ENCODE measurements around the gene CDH24. TPM values are rescaled to one million over a fixed set of nuclear protein-coding genes. Genes with fewer than 3 reads are reported as not detected.

Gene CDH24
- total RNA-seq, 1 experiment from 2014 or later = 9.0 TPM

DNA sequence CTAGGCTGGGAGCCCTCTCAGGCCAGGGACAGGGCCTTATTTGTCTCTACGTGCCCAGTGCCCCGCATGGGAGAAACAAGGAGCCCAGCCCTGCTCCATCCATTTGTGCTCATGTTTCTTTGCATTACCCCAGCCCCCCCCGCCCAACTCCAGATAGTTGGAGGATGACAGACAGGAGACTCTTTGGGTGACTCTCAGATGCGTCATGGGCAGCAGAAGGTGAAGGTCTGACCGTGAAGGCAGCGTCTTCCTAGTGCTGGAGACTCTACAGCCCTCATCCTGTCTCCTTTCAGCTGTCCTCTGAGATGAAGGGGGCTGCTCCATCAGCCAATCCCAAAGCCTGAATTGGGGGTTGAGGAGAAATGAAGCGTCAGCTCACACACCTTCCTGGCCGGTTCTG lies 15.6 kb downstream of the CDH24 start:
- TF ChIP-seq, protein P1, sequence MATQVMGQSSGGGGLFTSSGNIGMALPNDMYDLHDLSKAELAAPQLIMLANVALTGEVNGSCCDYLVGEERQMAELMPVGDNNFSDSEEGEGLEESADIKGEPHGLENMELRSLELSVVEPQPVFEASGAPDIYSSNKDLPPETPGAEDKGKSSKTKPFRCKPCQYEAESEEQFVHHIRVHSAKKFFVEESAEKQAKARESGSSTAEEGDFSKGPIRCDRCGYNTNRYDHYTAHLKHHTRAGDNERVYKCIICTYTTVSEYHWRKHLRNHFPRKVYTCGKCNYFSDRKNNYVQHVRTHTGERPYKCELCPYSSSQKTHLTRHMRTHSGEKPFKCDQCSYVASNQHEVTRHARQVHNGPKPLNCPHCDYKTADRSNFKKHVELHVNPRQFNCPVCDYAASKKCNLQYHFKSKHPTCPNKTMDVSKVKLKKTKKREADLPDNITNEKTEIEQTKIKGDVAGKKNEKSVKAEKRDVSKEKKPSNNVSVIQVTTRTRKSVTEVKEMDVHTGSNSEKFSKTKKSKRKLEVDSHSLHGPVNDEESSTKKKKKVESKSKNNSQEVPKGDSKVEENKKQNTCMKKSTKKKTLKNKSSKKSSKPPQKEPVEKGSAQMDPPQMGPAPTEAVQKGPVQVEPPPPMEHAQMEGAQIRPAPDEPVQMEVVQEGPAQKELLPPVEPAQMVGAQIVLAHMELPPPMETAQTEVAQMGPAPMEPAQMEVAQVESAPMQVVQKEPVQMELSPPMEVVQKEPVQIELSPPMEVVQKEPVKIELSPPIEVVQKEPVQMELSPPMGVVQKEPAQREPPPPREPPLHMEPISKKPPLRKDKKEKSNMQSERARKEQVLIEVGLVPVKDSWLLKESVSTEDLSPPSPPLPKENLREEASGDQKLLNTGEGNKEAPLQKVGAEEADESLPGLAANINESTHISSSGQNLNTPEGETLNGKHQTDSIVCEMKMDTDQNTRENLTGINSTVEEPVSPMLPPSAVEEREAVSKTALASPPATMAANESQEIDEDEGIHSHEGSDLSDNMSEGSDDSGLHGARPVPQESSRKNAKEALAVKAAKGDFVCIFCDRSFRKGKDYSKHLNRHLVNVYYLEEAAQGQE (IDR thresholded peaks at IDR 0.05; ENCODE audit: insufficient read depth in 1 of 2, low read depth in 2 of 2, low read length in 1 of 2) = no peak
- TF ChIP-seq, protein P2, sequence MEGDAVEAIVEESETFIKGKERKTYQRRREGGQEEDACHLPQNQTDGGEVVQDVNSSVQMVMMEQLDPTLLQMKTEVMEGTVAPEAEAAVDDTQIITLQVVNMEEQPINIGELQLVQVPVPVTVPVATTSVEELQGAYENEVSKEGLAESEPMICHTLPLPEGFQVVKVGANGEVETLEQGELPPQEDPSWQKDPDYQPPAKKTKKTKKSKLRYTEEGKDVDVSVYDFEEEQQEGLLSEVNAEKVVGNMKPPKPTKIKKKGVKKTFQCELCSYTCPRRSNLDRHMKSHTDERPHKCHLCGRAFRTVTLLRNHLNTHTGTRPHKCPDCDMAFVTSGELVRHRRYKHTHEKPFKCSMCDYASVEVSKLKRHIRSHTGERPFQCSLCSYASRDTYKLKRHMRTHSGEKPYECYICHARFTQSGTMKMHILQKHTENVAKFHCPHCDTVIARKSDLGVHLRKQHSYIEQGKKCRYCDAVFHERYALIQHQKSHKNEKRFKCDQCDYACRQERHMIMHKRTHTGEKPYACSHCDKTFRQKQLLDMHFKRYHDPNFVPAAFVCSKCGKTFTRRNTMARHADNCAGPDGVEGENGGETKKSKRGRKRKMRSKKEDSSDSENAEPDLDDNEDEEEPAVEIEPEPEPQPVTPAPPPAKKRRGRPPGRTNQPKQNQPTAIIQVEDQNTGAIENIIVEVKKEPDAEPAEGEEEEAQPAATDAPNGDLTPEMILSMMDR (IDR thresholded peaks at IDR 0.05) = no peak
- TF ChIP-seq SIN3A (IDR thresholded peaks at IDR 0.05; ENCODE audit: borderline replicate concordance, insufficient read depth, low read depth, low read length) (no peak), TCF7L2 (IDR thresholded peaks at IDR 0.05; ENCODE audit: low read depth, low read length) (no peak), POLR2AphosphoS5 (IDR thresholded peaks at IDR 0.05; ENCODE audit: low read depth, low read length) (no peak)
- ATAC-seq (no peak), DNase-seq (ENCODE audit: low read depth, low spot score) (no peak)
- no peaks in the 10 kb centered on the region for H3K27me3 ChIP-seq (ENCODE audit: control insufficient read depth, insufficient read depth, low read length)
- no peak overlapping the region for H3K27ac ChIP-seq (ENCODE audit: low read length)
- in situ Hi-C loops (cut with HindIII; ENCODE audit: low pct_unique_long_range_greater_than_20kb, low sequenced_read_pairs) = no loop called here
- H3K4me3 ChIP-seq (ENCODE audit: low read depth in 2 of 2, low read length in 2 of 2) = no peak overlapping the region
- CTCF ChIA-PET = interaction anchor here (1.0 kb wide), 1 partner anchor 11 kb away, joined by 3 read pairs; no protein-coding TSS in a partner anchor
- POLR2A ChIA-PET = interaction anchor here (0.5 to 0.6 kb wide), 2 partner anchors 37 to 54 kb away, joined by 7 read pairs; no protein-coding TSS in a partner anchor
- BruUV-seq (replicated peaks) = no TSS peak
- no peaks in the 10 kb centered on the region for H3K9me3 ChIP-seq (ENCODE audit: control insufficient read depth, insufficient read depth, low read depth, low read length)
- no peaks in the 10 kb centered on the region for H3K4me1 ChIP-seq (ENCODE audit: control insufficient read depth, insufficient read depth, low read length)
- intact Hi-C loops (cut with micrococcal nuclease; ENCODE audit: unreplicated experiment) = no loop called here
- H3K36me3 ChIP-seq (ENCODE audit: control insufficient read depth, insufficient read depth, low read length) = no peaks in the 10 kb centered on the region

DNA sequence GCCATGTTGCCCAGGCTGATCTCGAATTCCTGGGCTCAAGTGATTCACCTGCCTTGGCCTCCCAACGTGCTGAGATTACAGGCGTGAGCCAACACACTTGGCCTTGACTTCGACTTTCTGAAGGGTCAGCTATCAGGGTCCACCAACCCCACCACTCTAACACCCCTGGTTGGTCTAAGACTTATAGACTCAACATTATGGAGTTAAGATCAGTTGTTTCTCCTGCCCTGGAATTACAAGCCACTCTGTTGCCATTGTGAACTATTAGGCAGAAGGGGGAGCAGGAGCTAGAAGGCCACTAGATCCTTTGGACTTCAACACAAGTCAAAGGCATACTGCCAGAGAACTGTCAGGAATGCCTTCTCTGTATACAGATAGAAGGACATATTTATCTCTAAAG lies 17.2 kb downstream of the CDH24 start:
- ChIA-PET CTCF (interaction anchor here (0.7 kb wide), 1 partner anchor 476 kb away, joined by 6 read pairs; no protein-coding TSS in a partner anchor), POLR2A (no interaction called here)
- no peaks in the 10 kb centered on the region for H3K36me3 ChIP-seq (ENCODE audit: control insufficient read depth, insufficient read depth, low read length)
- BruUV-seq (replicated peaks) = no TSS peak
- intact Hi-C loops (cut with micrococcal nuclease; ENCODE audit: unreplicated experiment) (no loop called here), in situ Hi-C loops (cut with HindIII; ENCODE audit: low pct_unique_long_range_greater_than_20kb, low sequenced_read_pairs) (no loop called here)
- TF ChIP-seq TCF7L2 (IDR thresholded peaks at IDR 0.05; ENCODE audit: low read depth, low read length) (no peak), SIN3A (IDR thresholded peaks at IDR 0.05; ENCODE audit: borderline replicate concordance, insufficient read depth, low read depth, low read length) (no peak), POLR2AphosphoS5 (IDR thresholded peaks at IDR 0.05; ENCODE audit: low read depth, low read length) (no peak)
- TF ChIP-seq, protein P2 (IDR thresholded peaks at IDR 0.05) = no peak
- TF ChIP-seq, protein P1 (IDR thresholded peaks at IDR 0.05; ENCODE audit: insufficient read depth in 1 of 2, low read depth in 2 of 2, low read length in 1 of 2) = no peak
- H3K27me3 ChIP-seq (ENCODE audit: control insufficient read depth, insufficient read depth, low read length) = no peaks in the 10 kb centered on the region
- no peaks in the 10 kb centered on the region for H3K9me3 ChIP-seq (ENCODE audit: control insufficient read depth, insufficient read depth, low read depth, low read length)
- ATAC-seq (no peak), DNase-seq (ENCODE audit: low read depth, low spot score) (no peak)
- no peak overlapping the region for H3K27ac ChIP-seq (ENCODE audit: low read length)
- H3K4me1 ChIP-seq (ENCODE audit: control insufficient read depth, insufficient read depth, low read length) = no peaks in the 10 kb centered on the region; the same call in 1 of the 2 replicates
- H3K4me3 ChIP-seq (ENCODE audit: low read depth in 2 of 2, low read length in 2 of 2) = no peak overlapping the region
